Measurements from ENCODE around the gene SPESP1.

Gene SPESP1

DNA sequence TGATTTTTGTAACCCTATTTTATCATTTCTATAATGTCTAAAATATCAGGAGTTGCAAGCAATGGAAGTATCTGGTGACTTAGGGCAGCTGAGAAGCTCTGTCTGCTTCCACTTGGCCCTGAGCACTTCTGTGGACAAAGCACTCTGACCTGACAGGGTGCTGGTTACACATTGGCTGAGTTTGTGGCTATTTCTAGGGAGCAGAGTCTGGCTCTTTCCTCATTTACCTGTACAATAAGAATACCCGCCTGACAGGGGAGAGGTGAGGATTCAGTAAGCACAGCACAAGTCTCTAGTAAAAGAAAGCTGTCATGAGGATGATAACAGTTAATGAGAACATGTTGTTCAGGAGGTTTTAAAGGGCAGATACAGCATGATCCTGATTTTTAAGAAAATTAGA is 33.3 kb upstream of the SPESP1 start:
- no peak for DNase-seq (ENCODE audit: extremely low read depth, low read depth)

DNA sequence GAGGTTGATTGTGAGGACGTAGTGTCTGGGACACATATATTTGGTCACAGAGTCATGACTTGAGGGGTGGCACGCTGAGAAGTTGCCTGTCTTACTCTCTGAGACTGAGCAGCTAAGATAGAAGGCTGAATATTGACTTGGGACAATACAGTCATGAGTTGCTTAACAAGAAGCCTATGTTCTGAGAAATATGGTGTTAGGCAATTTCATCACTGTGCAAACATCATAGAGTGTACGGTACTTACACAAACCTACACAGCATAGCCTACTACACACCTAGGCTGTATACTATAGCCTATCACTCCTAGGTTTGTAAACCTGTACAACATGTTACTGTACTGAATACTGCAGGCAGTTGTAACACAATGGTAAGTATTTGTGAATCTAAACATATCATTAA is 30.3 kb upstream of the SPESP1 start:
- TF ChIP-seq, protein P1, sequence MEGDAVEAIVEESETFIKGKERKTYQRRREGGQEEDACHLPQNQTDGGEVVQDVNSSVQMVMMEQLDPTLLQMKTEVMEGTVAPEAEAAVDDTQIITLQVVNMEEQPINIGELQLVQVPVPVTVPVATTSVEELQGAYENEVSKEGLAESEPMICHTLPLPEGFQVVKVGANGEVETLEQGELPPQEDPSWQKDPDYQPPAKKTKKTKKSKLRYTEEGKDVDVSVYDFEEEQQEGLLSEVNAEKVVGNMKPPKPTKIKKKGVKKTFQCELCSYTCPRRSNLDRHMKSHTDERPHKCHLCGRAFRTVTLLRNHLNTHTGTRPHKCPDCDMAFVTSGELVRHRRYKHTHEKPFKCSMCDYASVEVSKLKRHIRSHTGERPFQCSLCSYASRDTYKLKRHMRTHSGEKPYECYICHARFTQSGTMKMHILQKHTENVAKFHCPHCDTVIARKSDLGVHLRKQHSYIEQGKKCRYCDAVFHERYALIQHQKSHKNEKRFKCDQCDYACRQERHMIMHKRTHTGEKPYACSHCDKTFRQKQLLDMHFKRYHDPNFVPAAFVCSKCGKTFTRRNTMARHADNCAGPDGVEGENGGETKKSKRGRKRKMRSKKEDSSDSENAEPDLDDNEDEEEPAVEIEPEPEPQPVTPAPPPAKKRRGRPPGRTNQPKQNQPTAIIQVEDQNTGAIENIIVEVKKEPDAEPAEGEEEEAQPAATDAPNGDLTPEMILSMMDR (IDR thresholded peaks at IDR 0.05; ENCODE audit: low read depth, low read length) = no peak
- DNase-seq (ENCODE audit: extremely low read depth, low read depth) = no peak

More for the DNA sequence above, 33.3 kb upstream of the SPESP1 start:
- TF ChIP-seq, protein P1 (IDR thresholded peaks at IDR 0.05; ENCODE audit: low read depth, low read length) = no peak

DNA sequence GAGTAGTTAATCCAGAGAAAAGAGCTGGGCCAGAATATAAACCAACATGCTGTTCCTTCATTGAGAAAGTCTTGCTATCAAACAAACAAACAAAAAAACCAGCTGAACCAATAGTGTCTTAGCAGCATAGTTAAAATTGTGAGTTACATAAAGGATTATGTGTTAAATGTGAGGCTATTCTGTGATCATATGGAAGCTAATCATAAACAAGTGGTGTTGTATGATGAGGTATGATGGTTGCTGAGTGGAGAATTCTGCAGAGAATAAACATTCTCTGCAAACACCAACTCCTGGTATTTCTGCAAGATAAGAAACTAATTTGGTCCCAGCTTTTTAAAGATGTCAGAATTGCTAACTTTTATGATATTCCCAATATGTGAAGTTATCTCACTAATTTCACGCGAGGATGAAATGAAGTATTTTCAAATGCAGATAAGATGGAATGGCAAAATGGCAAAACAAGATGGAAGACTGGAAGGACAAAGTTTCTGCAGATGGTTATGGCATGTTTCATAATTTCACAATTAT is 22.9 kb upstream of the SPESP1 start:
- no peak for DNase-seq (ENCODE audit: extremely low read depth, low read depth)
- TF ChIP-seq, protein P1 (IDR thresholded peaks at IDR 0.05; ENCODE audit: low read depth, low read length) = no peak

DNA sequence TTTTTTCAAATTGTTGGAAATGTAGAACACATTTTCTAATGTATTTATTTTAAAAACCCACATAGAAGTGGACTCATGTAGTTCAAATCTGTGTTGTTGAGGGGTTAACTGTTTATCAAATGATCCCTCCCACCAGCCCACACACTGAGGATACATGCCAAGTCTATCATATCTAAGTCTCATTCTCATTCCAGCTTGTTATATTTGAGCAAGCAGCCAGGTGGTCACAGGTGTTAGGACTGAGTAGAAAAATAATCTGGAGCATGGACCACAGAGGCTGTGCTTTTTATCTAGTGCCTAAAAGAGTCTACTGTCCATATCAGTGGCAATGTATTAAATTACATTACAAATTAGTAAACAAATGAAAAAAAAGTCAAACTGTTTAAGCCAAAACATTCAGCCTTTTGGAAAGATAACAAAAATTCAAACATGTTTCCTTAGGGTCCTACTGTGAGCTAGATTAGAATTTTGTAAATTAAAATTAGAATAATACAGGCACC is 20.7 kb upstream of the SPESP1 start:
- TF ChIP-seq, protein P1 (IDR thresholded peaks at IDR 0.05; ENCODE audit: low read depth, low read length) = no peak
- DNase-seq (ENCODE audit: extremely low read depth, low read depth) = no peak

DNA sequence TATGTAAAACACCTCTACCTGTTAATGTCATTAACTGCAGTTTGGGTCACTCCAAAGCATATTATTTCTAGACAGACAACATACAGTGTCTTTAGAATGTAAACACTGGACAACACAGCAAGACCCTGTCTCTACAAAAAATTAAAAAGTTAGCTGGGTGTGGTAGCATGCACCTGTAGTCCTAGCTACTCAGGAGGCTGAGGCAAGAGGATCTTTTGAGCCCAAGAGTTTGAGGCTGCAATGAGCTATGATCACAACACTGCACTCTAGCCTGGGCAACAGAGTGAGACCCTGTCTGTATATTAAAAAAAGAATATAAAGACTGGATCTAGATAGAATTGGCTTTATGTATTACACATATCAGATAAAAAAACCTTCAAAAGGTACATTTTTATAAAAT is 20.0 kb upstream of the SPESP1 start:
- TF ChIP-seq, protein P1 (IDR thresholded peaks at IDR 0.05; ENCODE audit: low read depth, low read length) = no peak
- no peak for DNase-seq (ENCODE audit: extremely low read depth, low read depth)

DNA sequence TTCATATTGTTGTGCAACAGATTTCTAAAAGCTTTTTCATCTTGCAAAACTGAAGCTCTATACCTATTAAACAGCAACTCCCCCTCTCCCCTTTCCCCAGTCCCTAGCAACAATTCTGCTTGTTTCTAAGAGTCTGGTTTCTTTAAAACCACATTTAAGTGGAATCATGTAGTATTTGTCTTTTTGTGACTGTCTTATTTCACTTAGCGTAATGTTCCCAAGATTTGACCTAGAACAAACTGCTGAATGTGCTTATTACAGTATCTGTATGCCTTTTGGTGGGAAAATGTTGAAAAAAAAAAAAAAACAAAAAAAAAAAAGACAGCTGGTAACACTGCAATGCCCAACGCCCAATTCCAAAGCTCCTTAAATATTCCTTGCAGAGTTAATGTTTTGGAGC is 19.5 kb upstream of the SPESP1 start:
- no peak for DNase-seq (ENCODE audit: extremely low read depth, low read depth)
- TF ChIP-seq, protein P1 (IDR thresholded peaks at IDR 0.05; ENCODE audit: low read depth, low read length) = no peak

DNA sequence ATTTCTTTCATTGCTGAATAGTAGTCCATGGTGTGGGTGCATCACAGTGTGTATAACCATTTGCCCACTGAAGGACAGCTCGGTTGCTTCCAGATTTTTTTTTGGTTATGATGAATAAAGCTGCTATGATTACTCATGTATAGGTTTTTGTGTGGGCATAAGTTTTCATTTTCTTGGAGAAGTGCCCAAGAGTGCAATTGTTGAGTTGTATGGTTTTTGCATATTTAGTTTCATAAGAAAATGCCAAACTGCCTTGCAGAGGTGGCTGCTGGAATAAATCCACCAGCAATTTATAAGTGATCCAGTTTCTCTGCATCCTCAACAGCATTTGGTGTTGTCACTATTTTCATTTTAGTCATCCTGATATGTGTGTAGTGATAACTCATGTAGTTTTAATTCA is 8.4 kb upstream of the SPESP1 start:
- TF ChIP-seq, protein P1 (IDR thresholded peaks at IDR 0.05; ENCODE audit: low read depth, low read length) = no peak
- DNase-seq (ENCODE audit: extremely low read depth, low read depth) = no peak

Measured in AG09319 (cell line).